Pons (tissue), 1 donor: ENCODE data around the gene NCK1.
A peak's percentile ranks its signal among the peaks of the same experiment; 100 is the strongest.

Experiments used
- DNase-seq: peaks from one replicate; pipeline ENCODE4 v3.0.0-alpha.2; 2016; ENCODE audit warnings: low spot score

The NCK1 gene

DNA sequence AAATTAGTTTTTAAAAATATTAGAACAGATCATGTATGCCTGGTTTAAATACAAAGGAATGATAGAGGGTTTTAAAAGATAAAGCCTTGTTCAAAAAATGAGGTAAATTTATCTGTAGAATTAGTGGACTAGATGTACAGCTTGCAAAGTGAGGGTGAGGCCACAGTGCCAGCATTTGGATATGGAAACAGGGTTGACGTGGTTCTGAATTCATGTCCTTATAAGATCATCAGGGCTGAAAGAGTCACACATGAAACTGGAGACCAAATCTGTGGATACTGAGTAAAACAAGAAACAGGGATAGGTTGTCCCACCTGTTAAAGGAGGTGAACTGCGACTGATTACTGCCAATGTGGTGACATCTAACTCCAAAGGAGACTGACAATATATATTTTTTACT, 46.3 kb downstream of the NCK1 start:
- DNase-seq = no peak

DNA sequence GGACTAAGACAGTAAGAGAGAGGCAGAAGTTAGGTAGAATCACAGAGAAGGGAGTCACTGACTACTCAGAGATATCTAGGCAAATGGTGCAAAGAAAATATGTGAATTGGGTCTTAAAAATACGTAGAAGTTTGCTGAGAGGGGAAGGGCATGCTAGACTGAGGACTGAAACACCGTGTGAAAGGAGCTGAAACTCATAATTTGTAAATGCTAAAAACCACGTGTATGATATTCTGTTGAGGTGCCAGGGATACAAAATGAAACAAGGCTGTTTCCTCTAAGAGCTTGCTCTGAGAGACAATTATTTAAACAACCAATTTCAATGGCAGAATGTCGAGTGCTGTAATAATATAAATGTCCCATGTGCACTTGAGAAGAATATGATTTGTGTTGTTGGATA, 47.2 kb downstream of the NCK1 start:
- no peak for DNase-seq

- DNase-seq = no peak
These were observed 48.7 kb downstream of the NCK1 start for GRCh38 chr3:136910697-136911096.

- no peak for DNase-seq
These were observed 51.2 kb downstream of the NCK1 start for GRCh38 chr3:136913168-136913567.

GRCh38 chr3:136914739-136915138, 52.7 kb downstream of the NCK1 start:
- no peak for DNase-seq

GRCh38 chr3:136916223-136916622, 54.2 kb downstream of the NCK1 start:
- no peak for DNase-seq

DNA sequence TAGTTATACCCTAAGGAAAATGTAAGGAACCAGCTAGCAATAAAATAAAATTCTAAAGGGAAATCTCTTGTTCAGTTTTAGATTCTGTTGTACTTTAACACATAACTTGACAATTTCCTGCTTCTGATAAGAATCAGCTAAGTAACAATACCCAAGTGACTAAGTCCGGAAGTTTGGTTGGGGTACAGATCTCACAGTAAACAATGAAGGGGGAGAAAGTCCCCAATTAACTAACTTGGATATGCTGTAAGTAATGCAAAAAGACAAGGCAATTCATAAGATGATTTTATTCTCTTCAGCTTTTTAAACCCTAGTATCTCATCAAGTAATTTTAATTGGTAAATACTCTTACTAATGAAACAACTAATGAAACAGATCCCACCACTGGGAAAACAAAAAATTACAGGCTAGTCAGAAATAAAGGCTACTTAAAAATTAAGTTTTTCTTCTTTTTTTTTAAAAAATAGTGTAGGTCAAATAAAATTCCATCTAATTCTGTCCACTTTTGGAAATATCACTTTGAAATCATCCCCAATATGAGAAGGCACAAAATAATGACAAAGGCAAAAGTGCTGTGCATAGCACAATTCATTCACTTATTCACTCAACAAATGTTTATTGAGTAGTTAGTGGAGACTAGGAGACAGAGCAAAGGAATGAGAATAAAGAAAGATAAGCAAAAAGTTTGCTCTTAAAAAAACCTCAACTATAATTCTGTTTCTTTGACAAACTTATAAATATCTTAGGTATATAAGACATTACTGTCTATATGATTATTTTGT, 58.0 kb downstream of the NCK1 start:
- DNase-seq = no peak

- no peak for DNase-seq
These were observed 59.0 kb downstream of the NCK1 start for GRCh38 chr3:136920904-136921611.

DNA sequence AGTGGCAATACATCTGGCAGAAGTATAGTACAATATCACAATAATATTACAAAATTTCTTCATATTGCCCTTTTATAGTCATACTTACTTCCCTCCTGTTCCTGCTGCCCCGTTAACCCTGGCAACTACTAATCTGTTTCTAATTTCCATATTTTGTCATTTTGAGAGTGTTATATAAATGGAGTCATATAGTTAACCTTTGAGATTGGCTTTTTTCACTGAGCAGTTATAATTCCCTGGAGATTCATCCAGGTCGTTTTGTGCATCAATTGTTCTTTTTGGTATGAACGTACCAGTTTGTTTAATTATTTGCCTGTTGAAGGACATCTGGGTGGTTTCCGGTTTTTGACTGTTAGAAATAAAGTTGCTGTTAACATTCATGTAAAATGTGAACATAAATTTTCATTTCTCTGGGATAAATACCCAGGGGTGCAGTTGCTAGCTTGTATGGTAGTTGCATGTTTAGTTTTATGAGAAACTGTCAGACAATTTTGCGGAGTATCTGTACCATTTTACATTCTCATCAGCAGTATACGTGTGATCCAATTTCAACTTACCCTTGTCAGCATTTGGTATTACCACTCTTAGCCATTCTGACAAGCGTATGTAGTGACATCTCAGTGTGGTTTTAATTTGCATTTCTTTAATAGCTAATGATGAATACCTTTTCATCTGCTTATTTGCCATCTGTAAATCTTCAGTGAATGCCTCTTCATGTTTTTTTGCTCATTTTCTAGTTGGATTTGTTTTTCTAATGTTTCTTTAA, 63.6 kb downstream of the NCK1 start:
- no peak for DNase-seq

GRCh38 chr3:136928240-136928639, 66.2 kb downstream of the NCK1 start:
- no peak for DNase-seq

DNA sequence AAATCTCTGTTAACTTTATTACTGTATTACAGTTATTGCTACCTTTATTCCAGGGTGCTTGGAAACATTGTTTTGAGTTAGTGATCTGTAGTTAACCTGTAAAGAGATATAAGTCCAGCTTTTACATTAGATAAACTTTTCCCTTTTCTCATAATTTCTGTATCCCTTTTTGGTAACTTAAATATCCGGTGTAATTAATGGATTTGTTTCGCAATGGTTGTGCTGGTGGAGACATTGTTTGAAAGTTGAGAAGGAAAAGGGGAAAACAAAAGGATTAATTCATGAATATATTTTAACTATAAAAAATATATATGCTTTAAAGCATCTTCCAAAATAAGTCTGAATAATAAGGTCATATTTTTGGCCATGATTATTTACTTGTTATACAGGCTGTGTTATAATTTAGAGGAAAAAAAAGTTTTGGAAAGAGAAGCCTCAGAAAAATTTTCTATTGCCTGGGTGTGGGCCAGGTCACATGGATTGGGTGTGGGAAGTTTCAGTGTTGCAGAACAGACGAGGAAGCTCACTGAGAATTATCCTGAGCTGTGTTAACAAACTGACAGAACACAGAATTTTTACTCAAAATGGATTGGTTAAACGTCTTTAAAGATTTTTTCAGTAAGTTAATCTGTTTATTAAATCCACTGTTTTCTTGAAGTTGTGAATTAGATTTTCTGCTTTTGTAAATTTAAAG, 68.1 kb downstream of the NCK1 start:
- DNase-seq = peak; percentile 56

DNA sequence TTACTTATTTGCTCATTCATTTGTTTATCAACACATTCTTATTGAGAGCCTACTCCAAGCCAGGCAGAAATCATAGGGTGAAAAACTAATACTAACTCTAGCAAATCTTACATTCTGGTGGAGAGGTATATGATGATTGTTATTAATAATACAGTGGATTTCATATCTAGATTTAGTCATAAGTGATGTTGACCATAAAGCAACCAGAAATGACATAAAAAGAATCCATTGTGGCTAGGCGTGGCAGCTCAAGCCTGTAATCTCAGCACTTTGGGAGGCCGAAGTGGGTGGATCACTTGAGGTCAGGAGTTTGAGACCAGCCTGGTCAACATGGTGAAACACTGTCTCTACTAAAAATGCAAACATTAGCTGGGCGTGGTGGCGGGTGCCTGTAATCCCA, 69.6 kb downstream of the NCK1 start:
- DNase-seq = no peak

DNA sequence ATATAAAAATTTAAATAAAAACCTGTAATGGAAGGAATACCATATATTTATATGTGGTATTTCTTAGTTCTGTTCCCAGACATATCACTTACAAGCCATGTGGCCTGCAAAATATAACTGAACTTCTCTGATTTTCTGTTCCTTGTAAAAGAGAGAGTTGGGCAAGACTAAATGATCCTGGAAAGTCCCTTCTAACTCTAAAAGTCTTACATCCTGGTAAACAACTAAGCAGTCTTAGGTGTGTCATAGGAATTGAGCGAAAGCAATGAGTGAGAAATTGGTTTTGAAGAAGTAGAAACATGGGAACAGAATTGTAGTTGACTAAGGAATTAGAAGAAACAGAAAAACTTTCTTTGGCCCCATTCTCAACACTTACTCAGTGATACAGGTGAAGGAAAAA, 70.5 kb downstream of the NCK1 start:
- peak; percentile 43 for DNase-seq

DNA sequence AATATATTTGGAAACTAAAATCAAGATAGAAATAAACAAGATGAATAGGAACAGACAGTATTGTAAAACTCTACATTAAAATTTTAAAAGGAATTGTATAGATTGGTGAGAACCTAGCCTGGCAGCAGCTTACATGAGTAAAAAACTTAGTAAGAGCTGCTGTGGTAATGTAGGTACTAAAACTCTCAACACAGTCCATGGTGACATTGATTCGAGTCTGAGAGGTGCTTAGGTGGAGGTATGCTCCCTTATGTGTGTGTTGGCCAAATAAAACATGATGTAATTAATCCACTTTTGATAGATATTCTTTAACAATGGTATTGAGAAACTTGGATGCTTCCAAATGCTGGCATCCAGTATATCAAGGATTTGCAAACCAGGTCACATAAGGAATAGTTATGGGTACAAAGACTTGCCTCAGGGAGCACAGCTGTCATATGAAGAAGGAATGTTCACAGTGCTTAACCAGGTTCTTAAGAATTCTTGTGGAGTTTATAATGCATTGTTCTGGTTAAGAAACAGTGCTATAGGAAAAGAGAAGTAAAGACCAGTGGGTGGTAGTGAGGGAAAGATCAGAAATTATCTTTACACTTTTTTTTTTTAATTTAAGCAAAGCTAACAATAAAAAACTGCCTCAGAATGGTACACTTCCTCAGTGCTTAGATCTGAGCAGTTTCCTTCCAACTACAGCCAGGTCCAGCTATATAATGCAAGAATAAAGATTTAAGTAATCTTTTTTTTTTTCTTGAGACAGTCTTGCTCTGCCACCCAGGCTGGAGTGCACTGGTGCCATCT, 71.2 kb downstream of the NCK1 start:
- no peak for DNase-seq

DNA sequence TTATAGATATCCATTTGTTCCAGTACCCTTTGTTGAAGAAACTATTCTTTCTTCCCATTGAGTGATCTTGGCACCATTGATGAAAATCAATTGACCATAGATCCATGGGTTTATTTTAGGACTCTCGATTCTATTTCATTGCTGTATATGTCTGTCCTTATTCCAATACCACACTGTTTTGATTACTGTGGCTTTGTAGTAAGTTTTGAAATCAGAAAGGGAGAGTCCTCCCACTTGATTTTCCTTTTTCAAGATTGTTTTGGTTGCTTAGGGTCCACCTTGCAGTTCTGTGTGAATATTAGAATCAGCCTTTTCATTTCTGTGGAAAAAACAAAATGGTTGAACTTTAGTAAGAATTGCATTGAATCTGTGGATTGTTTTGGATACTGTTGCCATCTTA, 75.2 kb downstream of the NCK1 start:
- no peak for DNase-seq

GRCh38 chr3:136937851-136938250, 75.8 kb downstream of the NCK1 start:
- DNase-seq = no peak

- DNase-seq = no peak
These were observed 76.3 kb downstream of the NCK1 start for GRCh38 chr3:136938334-136938733.

DNA sequence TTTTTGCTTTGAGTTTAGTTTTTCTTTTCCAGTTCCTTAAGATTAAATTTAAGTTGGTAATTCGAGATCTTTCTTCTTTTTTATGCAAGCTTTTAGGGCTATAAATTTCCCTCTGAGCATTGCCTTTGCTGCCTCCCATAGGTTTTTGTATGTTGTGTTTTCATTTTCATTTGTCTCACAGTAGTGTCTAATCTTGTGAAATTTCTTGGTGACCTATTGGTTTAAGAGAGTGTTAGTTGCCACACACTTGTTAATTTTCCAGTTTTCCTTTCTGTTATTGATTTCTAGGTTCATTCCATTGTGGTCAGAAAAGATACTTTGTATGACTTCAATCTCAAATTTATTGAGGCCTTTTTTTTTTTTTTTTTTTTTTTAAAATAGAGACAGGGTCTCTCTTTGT, 77.5 kb downstream of the NCK1 start:
- no peak for DNase-seq

- DNase-seq = no peak
These were observed 80.8 kb downstream of the NCK1 start for GRCh38 chr3:136942803-136943202.

- DNase-seq = no peak
These were observed 81.4 kb downstream of the NCK1 start for GRCh38 chr3:136943436-136943835.

DNA sequence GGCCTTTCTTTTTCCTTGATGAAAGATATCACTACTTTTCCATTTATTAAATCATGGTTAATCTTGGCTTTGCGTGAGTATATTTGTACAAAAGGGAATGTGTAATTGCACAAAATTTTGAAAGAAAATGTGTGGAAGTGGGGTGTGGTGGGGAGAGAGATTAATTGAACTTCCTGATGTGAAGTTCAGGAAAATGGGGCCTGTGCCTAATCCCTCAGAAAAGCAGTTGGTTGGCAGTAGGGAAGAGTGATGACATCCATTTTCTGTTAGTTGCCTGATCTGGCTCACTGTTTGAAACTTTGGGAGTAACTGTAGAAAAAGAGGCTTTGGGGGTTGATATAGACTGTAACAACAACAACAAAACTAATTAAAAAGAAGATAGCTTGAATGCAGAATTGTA, 85.0 kb downstream of the NCK1 start:
- no peak for DNase-seq

- DNase-seq = no peak
These were observed 85.5 kb downstream of the NCK1 start for GRCh38 chr3:136947477-136947876.
